GM19395 (cell line): ENCODE data around the gene STAMBP.
"Not testable (repeated sequence)": the region's sequence is repeated elsewhere in the genome, so short reads cannot be mapped to it uniquely, and the experiment has no call there.

Experiments
- ATAC-seq: cut with Tn5 transposase; IDR thresholded peaks from one replicate; pipeline ENCODE4 v1.9.1; 2021; ENCODE audit warnings: mild to moderate bottlenecking, moderate library complexity; ENCODE audit not compliant: unreplicated experiment

Gene STAMBP

DNA sequence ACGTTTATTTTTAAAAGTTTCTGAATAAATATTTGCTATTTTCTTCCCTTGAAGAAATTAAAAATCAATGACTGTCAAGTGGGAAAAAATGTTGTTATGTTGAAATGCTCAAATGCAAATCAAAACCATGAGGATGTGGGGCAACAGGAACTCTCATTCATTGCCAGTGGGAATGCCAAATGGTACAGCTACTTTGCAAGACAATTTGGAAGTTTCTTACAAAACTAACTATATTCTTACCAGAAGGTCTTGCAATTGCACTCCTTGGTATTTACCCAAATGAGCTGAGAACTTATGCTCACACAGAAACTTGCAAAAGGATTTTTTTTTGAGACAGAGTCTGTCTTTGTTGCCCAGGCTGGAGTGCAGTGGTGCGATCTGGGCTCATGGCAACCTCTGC lies 56.6 kb downstream of the STAMBP start:
- ATAC-seq: no peak

DNA sequence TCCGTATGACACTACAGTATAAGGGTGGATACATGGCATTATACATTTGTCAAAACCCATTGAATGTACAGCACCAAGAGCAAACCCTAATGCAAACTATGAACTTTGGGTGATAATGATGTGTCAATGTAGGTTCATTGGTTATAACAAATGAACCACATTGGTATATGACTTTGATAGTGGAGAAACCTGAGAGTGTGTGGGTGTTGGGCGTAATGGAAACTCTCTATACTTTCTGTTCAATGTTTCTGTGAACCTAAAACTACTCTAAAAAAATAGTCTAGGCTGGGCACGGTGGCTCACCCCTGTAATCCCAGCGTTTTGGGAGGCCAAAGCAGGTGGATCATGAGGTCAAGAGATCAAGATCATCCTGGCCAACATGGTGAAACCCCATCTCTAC lies 57.6 kb downstream of the STAMBP start:
- ATAC-seq: no peak

DNA sequence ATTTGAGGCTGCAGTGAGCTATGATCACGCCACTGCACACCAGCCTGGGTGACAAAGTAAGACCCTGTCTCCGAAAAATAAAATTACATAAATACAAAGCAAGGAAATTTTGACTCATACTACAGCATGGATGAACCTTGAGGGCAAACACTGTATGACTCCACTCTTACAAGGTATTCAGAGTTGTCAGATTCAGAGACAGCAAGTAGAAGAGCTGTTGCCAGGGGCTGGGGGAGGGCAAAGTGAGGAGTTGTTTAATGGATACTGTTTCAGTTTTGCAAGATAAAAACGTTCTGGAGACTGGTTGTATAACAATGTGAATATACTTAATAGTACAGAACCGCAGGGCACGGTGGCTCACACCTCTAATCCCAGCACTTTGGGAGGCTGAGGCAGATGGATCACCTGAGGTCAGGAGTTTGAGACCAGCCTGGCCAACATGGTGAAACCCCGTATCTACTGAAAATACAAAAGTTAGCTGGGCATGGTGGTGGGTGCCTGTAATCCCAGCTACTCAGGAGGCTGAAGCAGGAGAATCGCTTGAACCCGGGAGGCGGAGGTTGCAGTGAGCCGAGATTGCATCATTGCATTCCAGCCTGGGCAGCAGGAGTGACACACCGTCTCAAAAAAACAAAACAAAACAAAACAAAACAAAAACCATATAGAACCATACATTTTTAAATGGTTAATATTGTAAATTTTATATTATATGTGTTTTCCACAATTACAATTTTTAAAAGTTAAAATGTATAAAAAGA lies 59.0 kb downstream of the STAMBP start:
- ATAC-seq: not testable (repeated sequence)

DNA sequence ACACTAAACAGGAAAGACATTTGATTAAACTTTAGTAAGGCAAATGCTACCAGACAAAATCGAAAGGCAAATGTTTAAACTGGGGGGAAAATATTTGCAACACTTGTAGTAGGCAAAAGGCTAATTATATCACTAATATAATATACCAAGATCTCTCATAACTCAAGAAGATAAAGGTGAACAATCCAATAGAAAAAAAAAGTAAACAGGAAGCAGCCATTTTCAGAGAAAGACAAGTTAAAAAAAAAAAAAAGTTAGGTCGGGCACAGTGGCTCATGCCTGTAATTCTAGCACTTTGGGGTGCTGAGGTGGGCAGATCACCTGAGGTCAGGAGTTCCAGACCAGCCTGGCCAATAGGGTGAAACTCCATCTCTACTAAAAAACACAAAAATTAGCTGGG lies 59.6 kb downstream of the STAMBP start:
- no peak for ATAC-seq

DNA sequence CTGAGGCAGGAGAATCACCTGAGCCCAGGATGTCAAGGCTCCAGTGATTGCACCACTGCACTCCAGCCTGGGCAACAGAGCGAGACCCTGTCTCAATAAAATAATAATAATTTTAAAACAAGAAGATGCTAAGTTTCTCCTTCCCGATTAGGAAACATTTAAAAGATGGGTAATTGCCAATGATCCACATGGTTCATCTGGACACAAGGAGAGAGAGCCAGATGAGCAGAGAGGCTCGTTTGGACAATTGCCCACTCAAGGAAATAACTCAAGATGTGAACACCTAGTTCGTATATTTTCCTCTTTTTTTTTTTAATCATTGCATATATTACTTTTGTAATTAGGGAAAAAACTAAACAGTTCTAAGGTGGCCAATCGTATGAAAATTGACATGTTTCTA lies 60.4 kb downstream of the STAMBP start:
- no peak for ATAC-seq

DNA sequence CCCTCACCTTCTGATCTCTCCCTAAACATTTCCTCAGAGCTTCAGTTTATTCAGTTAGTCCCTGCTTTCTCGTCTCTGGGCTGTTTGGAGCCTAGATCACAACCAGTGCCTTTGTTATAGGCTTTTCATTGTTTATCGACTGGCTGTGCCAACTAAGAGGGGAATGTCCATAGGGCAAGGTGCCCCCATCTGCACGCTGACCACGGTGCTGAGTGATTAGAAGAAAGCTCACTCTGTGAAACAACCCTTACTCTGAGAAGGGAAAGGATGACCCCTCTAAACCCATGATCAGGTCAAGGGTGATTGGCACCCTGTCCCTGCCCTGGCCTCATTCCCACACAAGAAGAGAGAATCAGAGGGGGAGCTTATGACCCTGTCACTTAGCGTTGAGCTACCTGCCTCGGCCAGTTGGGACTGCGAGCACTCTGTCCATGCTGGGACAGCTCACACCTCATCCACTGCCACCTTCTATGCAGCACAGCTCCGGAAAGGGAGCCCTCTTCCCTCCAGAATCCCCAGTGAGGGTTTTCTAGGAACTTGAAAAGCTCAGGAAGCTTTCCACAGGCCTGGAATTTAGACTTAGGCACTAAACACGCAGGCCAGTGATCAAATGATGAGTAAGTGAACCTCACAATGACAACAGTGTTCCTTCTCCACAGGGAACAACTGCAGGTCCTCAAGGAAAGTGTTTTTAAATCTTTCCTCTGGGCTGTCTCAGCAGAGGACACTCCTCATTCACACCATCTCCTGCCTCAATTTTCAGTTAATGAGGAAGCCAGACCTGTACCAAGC lies 61.7 kb downstream of the STAMBP start:
- no peak for ATAC-seq

DNA sequence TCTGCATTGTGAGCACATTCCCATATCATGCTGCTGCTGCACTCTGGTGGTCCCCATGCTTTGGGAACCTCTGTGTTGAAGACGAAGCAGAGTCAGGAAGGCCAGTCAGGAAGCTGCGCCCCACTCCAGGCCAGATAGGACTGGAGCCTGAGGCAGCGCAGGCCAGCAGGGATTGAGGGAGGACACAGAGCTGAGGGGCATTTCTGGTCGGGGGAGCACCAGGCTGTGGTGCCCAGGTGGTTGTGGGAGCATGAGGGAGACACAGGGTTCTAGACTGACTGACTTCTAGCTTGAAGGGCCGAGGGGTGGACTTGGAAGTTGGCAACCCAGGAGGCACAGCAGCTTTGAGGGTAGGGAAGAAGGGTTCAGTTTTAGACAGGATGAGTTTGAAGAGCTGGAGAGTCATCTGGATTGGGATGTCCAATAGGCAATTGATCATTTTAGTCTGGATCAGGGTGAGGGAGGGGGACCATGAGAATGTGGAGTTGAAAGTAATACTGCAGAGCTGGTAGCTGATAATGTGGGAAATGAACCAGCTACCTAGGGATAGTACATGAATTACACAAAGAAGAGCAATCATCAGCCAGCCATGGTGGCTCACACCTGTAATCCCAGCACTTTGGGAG lies 62.6 kb downstream of the STAMBP start:
- no peak for ATAC-seq

DNA sequence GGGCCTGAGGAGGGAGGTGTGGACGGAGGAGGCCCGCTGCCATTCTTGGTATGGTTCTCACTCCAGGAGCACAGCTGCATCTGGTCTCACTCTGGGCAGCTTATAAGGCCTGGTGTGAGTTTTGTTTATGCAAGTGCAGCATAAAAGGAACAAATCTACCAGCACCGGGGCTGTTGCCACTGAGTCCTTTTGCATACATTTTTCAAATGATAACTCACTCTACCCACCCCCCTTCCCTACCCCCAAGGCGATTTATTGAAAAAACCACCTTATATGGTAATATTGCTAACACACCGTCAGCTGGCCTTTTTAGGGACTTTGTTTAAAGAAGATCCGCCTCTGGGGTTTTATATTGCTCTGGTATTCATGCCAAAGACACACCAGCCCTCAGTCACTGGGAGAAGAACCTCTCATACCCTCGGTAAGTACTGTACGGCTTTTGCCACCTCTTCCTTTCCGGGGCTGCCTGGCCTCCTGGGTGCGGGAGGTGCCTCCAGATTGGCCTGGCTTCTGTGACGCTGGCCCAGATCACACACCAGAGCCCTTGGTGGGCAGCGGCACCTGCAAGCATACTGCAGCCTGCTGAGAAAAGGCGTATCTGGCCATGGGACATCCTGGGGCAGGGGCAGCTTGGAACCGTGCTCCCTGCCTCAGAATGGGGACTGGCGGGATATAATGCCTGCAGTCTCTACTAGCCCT lies 64.0 kb downstream of the STAMBP start, which contains the start of gene ACTG2:
Gene ACTG2 (plus strand): TSS at position 378 of the 699 bp plus-strand sequence. CDS start 8,304 bp downstream, outside the sequence.
- ATAC-seq: no peak

DNA sequence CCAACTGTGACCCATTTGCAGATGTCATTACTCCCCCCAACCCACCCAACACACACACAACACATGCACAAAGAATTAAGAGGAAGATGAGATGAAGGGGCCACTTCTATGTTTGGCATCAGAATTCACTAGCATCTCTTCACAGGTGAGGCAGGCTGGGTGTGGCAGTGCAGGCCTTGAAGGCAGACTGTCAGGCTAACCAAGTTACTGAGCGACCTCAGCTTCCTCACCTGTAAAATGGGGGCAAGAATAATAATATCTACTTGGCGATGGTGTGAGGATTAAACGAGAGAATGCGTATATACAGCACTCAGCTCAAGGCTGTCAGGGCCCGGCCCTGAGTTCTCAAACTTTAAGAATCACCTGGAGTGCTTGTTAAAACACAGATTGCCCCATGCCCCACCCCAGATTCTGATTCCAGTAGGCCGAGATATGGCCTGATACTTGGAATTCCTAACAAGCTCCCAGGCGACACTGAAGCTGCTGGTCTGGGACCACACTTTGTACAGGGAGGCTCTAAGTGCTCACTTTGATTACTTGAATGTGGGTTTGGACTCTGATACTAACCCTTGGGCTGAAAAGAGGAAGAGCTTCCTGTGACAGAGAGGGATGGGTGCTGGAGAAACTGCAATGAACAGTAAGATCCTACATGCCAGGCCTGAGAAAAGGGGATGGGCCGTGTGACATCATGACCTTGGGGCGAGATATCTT lies 65.2 kb downstream of the STAMBP start:
- no peak for ATAC-seq

DNA sequence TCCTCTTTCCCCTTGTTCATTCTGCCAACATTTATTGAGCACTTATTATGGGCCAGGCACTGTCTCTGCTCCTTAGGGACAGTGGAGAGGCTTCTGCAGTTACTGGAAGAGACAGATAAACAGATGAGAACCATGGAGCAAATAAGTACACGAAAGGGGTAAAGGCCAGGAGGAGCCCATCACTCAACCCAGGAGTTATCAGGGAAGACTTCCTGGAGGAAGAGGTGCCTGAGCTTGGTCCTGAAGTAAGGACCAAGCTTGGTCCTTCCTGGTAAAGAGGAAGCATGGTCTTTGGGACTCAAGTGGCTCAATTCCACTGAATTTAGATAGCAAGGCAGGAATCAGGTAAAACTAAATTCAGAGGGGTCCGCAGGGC lies 65.7 kb downstream of the STAMBP start:
- no peak for ATAC-seq

DNA sequence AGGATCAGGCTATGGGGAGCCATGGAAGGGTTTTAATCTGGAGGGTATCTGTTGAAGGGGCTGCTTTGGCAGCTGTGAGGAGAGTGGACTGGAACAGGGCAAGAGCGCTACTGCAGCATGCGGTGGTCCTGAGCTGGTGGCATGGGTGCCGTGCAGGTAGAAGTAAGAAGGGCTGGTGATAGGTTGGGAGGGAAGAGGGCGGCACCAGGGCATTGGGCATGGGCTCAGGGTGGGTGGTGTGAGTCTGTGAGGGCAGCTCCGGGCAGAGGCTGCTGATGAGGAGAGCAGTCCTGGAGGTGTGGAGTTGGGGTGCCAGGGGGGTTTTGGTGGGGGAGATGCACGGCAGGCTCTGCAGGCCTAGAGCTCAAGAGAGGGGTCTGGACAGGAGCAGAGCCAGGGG lies 66.1 kb downstream of the STAMBP start:
- ATAC-seq: no peak

DNA sequence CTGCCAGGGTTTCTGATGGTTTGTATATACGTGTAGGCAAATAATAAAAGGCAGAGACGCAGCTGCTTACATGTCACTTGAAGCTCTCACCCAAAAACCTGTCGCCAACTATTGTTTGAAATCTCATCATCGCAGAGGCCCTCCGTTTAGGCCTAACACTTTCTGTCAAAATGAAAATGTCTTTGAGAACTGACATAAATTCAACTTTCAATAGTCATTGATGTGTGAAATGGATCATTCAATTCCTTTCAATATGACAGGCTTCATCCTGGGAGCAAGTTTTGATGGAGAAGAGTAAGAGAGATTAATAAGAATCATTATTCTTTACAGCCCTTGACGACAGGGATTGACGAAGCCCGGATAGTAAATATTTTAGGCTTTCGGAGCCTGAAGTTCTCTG lies 66.7 kb downstream of the STAMBP start:
- ATAC-seq: no peak

DNA sequence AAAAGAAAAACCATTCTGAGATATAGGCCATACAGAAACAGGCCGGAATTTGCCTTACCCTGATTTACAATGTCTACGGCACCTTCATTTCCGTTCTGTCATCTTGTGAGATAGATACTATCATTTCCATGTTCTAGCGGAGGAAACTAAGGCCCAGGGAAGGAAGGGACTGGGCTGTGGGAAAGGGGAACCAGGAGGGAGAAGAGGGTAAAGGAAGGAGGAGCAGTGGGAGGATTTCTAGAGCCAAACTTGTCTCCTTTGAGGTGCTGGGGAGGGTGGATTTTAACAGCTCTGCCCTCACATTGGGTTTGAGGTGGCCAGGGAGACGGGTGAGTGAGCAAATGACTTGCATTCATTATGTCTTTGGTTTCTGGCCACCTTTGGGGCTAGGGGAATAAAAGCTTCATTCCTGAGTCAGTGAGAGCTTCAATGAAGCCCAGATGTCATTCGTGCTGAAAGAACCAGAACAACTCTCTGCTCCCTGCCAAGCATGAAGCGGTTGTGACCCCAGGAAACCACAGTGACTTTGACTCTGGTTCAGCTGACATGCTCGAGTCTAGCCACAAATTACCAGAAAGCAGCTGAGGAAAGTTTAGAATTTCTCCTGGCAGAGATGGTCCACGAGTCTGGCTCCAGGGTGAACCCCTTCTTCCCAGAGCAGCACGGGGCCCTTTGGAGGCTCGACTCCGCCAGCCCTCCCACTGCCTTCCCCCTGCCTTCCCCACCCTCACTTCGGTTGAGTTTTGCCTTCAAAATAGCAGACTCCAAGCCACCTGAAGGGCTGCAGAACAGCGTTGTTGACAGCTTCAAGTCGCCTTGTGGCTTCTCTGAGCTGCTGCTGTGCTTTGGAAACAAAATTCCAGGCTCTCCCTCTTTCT lies 67.8 kb downstream of the STAMBP start:
- ATAC-seq: peak; percentile 62

DNA sequence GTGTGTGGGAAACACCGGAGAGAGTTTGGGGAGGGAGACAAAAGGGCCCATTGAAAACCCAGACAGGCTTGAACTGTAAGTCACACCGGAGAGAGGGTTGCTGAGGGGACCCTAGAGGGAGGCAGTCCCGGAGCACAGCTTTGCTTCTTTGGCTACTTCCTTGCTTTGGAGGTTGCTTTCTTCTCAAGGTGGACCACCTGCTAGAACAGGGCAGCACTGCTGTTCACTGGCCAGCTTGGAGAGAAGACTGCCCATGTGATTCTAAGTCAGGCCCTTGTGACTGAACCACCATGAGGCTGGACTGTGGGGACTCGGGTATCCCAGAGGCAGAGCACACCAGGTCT lies 68.5 kb downstream of the STAMBP start:
- no peak for ATAC-seq

DNA sequence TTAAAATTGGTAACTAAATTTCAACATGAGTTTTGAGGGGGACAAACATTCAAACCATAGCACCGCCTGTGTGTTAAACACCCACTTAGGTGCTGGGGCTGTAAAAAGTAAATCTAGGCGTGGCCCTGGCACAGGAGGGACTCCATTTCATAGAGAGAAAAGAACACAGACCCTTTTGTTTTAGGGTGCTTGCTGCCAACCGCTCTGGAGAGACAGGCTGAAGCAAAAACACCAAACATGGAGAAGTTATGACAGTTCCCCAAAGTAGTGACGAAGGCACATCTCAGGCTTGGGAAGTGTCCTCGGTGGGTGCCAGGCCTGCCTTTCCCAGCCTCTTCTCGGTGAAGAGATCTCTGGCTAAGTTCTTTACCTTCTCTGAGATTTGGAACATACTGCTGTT lies 69.2 kb downstream of the STAMBP start:
- ATAC-seq: no peak

DNA sequence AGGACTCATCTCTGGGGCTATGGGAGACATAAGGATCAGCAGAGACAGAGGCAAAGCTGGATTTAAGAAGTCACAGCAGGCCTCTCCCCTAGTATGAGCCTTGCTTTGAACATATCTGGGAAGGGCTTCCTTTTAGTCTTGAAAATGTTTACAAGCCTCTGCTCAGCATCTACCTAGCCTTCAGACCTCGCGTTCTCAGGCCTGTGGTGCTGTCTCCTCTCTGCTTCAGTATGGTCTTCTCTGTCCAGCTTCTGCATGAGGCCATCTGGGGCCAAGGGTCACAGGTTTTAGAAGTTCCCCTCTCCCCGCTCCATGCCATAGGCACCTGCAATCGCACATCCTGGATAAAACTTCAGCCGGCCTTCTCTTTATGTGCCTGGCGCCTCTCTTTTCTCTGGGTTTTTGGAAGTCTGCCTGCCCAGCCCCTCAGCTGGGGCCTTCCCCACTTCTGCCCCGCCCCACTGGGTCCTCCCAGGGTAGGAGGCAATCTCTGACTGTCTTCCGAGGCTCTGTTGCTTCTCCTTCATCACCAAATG lies 71.1 kb downstream of the STAMBP start:
- no peak for ATAC-seq

DNA sequence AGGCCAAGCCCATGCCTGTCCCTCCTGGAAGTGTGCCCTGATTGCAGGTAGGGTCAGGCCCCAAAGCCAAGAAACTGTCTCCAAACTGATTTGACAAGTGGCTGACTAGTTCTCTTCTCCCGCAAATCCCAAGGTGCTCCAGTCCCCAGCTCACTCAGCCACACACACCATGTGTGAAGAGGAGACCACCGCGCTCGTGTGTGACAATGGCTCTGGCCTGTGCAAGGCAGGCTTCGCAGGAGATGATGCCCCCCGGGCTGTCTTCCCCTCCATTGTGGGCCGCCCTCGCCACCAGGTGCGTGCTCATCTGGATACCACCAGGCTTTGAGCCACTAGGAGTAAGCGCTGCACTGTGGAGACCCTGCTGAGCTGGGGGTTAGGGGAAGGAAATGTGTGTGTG lies 72.4 kb downstream of the STAMBP start:
- no peak for ATAC-seq

DNA sequence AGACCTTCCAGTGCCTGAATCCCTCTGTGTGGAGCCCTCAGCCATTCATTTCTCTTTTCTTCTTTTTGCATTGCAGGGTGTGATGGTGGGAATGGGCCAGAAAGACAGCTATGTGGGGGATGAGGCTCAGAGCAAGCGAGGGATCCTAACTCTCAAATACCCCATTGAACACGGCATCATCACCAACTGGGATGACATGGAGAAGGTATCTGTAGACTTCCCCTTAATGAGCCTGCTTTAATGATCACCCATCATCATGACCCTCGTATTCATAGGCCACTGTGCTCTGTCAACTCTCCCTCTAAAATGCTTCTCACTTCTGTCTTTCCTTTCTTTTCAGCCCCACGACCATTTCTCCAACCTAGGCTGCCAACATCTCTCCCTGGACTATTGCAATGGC lies 73.5 kb downstream of the STAMBP start:
- no peak for ATAC-seq

DNA sequence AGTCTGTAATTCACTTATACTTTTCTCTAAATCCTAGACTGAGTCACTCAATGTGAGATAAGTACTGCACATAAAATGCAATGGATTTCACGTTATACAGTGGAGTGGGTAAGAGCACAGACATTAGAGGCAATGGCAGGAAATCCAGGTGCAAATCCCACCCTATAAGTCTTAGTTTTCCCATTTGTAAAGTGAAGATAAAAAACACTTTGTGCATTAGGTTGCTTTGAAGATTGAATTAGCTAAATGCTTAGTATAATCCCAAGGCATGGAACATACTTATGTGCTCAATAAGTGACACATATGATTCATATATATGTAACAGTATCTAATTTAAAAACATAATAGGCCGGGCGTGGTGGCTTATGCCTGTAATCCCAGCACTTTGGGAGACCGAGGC lies 74.6 kb downstream of the STAMBP start:
- ATAC-seq: no peak
